ENCODE results near the gene CDH15. TPM values are rescaled to one million over a fixed set of nuclear protein-coding genes. Genes with fewer than 3 reads are reported as not detected.
A peak's percentile ranks its signal among the peaks of the same experiment; 100 is the strongest.
"Not testable (repeated sequence)": the region's sequence is repeated elsewhere in the genome, so short reads cannot be mapped to it uniquely, and the experiment has no call there.

Gene CDH15
- total and polyA plus RNA-seq, 5 experiments from 2014 or later = not detected

DNA sequence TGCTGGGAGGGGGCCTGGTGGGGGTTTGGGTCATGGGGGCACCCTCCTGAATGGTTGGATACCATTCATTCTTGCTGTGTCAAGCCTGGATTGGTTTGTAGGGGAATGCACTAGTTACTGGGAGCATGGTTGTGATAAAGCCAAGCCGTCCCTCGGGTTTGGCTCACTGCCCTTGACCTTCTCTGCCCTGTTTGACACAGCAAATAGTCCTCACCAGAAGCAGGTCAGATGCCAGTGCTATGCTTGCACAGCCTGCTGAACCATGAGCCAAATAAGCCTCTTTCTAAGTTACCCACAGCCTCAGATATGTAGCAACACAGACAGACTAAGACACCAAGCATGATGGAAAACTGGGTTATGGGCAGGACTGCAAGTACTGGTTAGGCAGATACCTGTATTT, 60.6 kb downstream of the CDH15 start:
- H3K27me3 Mint-ChIP-seq = no peaks in the 10 kb centered on the region
- peaks cover 0 to 1% (median 0%) of the 10 kb centered on the region in 4 donors for H3K4me1 Mint-ChIP-seq
- peaks cover 25 to 47% (median 31%) of the 10 kb centered on the region in 3 donors for H3K36me3 Mint-ChIP-seq
- POLR2A ChIA-PET = no interaction called here
- no peak for DNase-seq
- no peak overlapping the region for H3K4me3 Mint-ChIP-seq
- ATAC-seq = no peak
- peak overlapping the region in 1 of 10 donors; percentile 47 for H3K27ac Mint-ChIP-seq
- peaks cover 0 to 20% (median 8%) of the 10 kb centered on the region in 9 donors for H3K9me3 Mint-ChIP-seq

- POLR2A ChIA-PET = no interaction called here
- ATAC-seq (no peak), DNase-seq (no peak)
- Mint-ChIP-seq H3K4me1 (peaks cover 0 to 1% (median 0%) of the 10 kb centered on the region in 4 donors), H3K36me3 (peaks cover 8 to 30% (median 19%) of the 10 kb centered on the region in 3 donors), H3K9me3 (peaks cover 0 to 3% (median 0%) of the 10 kb centered on the region in 9 donors), H3K4me3 (peak overlapping the region in 1 of 10 donors; percentile 24), H3K27ac (peak overlapping the region in 2 of 10 donors; percentile 4 to 34), H3K27me3 (no peaks in the 10 kb centered on the region)
These were observed 62.3 kb downstream of the CDH15 start for GRCh38 chr16:89233678-89234490.

- Mint-ChIP-seq H3K27me3 (peaks cover 0 to 2% (median 0%) of the 10 kb centered on the region in 5 donors), H3K4me3 (no peak overlapping the region), H3K36me3 (peaks cover 0 to 8% (median 6%) of the 10 kb centered on the region in 3 donors), H3K27ac (no peak overlapping the region), H3K9me3 (no peaks in the 10 kb centered on the region), H3K4me1 (peaks cover 1 to 18% (median 14%) of the 10 kb centered on the region in 4 donors)
- ATAC-seq (no peak), DNase-seq (no peak)
- POLR2A ChIA-PET = no interaction called here
These were observed 66.2 kb downstream of the CDH15 start for GRCh38 chr16:89237733-89238132.

DNA sequence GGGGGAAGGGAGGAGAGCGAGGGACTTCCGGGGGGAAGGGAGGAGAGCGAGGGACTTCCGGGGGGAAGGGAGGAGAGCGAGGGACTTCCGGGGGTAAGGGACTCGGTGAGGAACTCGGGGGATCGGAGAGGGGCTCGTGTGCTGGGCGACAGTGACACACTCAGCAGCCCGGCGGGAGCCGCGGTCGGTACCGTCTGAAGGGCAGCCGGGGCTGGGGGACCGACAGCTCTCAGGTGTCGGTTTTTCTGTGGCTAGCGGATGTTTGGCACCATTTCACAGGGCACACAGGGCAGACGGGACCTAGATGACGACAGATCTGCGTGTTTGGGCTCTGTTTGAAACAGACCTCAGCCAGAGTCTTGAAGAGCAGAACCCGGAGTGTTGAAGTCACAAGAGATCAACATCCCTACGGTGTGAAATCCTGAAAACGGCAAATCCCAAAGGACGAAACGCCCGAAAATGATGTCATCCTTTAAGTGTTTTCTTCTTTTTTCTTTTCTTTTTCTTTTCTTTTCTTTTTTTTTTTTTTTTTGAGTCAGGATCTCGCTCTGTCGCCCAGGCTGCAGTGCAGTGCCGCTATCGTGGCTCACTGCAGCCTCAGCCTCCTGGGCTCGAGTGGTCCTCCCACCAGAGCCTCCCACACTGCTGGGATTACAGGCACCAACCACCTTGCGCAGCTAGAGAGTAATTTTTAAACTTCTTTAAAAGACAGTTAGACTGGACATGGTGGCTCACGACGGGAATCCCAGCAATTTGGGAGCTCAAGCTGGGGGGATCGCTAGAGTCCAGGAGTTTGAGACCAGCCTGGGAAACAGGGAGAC, 69.8 kb downstream of the CDH15 start:
- DNase-seq = peak; percentile 68 to 95 (median 92)
- ATAC-seq = peak; percentile 85 to 86
- POLR2A ChIA-PET = interaction anchor here (0.5 to 1.8 kb wide), 15 partner anchors 9 to 719 kb away, joined by 3 to 7 read pairs (median 4); partner anchors contain the start of gene APRT
- Mint-ChIP-seq H3K4me3 (peak overlapping the region; percentile 89 to 98 (median 96)), H3K27ac (peak overlapping the region; percentile 97 to 100 (median 100)), H3K36me3 (no peaks in the 10 kb centered on the region), H3K27me3 (peaks cover 0 to 2% (median 0%) of the 10 kb centered on the region in 5 donors), H3K9me3 (no peaks in the 10 kb centered on the region), H3K4me1 (peaks cover 3 to 30% (median 23%) of the 10 kb centered on the region in 4 donors)

DNA sequence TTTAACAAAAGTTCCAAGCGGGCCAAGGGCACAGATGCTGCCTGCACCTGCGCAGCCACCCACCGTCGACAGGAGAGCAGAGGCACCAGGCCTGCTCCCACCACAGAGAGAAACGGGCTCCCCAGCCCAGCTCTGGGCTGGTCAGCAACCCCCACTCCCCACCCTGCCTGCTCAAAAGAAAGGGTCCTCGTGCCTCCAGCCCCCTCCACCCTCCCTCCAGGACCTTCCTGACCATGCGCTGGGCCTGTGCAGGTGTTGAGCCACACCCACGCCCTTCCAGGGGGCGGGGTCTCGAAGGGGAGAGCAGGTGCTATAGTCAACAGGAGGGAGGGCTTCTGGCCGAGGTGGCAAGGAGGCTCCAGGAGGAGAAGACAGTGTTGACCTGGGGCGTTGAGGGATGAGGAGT, 71.2 kb downstream of the CDH15 start:
- ATAC-seq (no peak), DNase-seq (no peak)
- POLR2A ChIA-PET = interaction anchor here (0.7 to 1.3 kb wide), 3 partner anchors 17 to 404 kb away, joined by 3 to 5 read pairs (median 3); no protein-coding TSS in a partner anchor
- Mint-ChIP-seq H3K27me3 (peaks cover 0 to 2% (median 0%) of the 10 kb centered on the region in 5 donors), H3K27ac (peak overlapping the region; percentile 62 to 98 (median 91)), H3K4me1 (peaks cover 3 to 33% (median 24%) of the 10 kb centered on the region in 4 donors), H3K4me3 (peak overlapping the region in 8 of 10 donors; percentile 12 to 66 (median 41)), H3K36me3 (no peaks in the 10 kb centered on the region), H3K9me3 (peaks cover 0 to 2% (median 0%) of the 10 kb centered on the region in 9 donors)

DNA sequence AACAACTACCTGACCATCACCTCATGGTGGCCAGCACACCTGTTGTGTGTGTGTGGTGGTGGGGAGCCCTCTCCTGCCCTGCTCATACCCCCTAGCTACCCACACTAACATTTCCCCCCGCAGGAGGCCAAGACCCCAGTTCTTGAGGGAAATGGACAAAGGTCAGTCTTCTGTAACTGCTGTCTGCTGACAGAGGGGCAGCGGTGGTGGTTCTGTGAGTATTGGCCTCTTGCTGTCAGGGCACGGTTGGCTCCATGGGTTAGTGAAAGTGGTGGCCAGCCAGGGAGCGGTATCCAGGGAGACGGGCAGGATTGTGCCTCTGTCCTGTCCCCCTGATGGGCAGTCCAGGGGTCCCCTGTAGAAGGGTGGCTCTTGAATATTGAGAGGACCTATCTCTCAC, 72.1 kb downstream of the CDH15 start:
- DNase-seq = no peak
- POLR2A ChIA-PET = no interaction called here

DNA sequence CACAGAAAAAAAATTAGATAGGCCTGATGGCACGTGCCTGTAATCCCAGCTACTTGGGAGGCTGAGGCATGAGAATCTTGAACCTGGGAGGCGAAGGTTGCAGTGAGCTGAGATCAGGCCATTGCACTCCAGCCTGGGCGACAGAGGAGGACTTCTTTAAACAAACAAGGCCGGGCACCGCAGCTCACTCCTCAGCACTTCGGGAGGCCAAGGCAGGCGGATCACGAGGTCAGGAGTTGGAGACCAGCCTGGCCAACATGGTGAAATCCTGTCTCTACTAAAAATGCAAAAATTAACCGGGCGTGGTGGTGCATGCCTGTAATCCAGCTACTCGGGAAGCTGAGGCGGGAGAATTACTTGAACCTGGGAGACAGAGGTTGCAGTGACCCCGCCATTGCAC, 72.7 kb downstream of the CDH15 start:
- H3K9me3 Mint-ChIP-seq, ATAC-seq, DNase-seq, POLR2A ChIA-PET, H3K36me3 Mint-ChIP-seq, H3K27me3 Mint-ChIP-seq: not testable (repeated sequence)
- Mint-ChIP-seq H3K27ac (peak overlapping the region in 7 of 10 donors; percentile 56 to 94 (median 90)), H3K4me1 (peaks cover 3 to 37% (median 24%) of the 10 kb centered on the region in 4 donors), H3K4me3 (peak overlapping the region in 2 of 10 donors; percentile 26 to 34)

More for the DNA sequence above, 72.1 kb downstream of the CDH15 start:
- H3K4me3 Mint-ChIP-seq = peak overlapping the region in 4 of 10 donors; percentile 1 to 45 (median 26)
- peaks cover 0 to 2% (median 0%) of the 10 kb centered on the region in 9 donors for H3K9me3 Mint-ChIP-seq
- H3K36me3 Mint-ChIP-seq = no peaks in the 10 kb centered on the region
- peaks cover 3 to 37% (median 24%) of the 10 kb centered on the region in 4 donors for H3K4me1 Mint-ChIP-seq
- peaks cover 0 to 2% (median 0%) of the 10 kb centered on the region in 5 donors for H3K27me3 Mint-ChIP-seq
- ATAC-seq = no peak
- H3K27ac Mint-ChIP-seq = peak overlapping the region in 9 of 10 donors; percentile 14 to 94 (median 90)

DNA sequence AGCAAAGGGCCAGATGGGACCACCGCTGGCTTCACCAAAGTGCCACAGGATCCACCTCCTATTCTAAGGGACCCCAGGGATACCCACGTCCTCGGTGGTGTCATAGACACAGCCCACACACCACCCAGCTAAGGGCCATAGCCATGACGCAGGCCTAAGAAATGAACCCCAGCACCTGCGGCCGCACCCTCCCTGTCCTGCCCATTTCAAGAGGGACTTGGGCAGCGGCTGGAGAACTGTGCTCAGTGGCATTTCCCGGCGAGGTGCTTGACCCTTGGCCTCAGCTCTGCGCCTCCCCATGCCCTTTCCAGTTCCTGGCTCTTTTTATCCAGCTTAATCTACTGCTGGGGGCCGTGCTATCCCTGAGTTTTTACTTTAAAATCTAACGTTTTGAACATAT, 73.2 kb downstream of the CDH15 start:
- no peak for ATAC-seq
- Mint-ChIP-seq H3K4me3 (no peak overlapping the region), H3K27me3 (peaks cover 0 to 2% (median 0%) of the 10 kb centered on the region in 5 donors), H3K4me1 (peaks cover 3 to 37% (median 23%) of the 10 kb centered on the region in 4 donors), H3K27ac (peak overlapping the region in 6 of 10 donors; percentile 25 to 94 (median 59)), H3K9me3 (peaks cover 0 to 3% (median 0%) of the 10 kb centered on the region in 9 donors), H3K36me3 (peaks cover 0 to under 1% (median 0%) of the 10 kb centered on the region in 3 donors)
- DNase-seq = no peak
- POLR2A ChIA-PET = no interaction called here

Other genes with a start within 250 kb of the CDH15 start
- gene CBFA2T3, start 194.5 kb upstream of the CDH15 start, total RNA-seq = 1 to 10 TPM; 1.5 to 2.0 TPM
- gene CBFA2T3, start 194.5 kb upstream of the CDH15 start, polyA plus RNA-seq = under 1 TPM in 1 of 3 donors, not detected in 2; 0.04 TPM
- 10 to 100 TPM; 61.5 to 64.4 TPM for gene ACSF3, start 77.9 kb upstream of the CDH15 start, total RNA-seq
- 10 to 100 TPM; 21.3 to 44.7 (median 22.9) TPM for gene ACSF3, start 77.9 kb upstream of the CDH15 start, polyA plus RNA-seq
- not detected for gene SLC22A31, start 28.8 kb downstream of the CDH15 start, total RNA-seq
- gene SLC22A31, start 28.8 kb downstream of the CDH15 start, polyA plus RNA-seq = not detected
- 10 to 100 TPM in 1 of 2 experiments, 1 to 10 TPM in 1; 8.7 to 11.0 TPM for gene ZNF778, start 46.0 kb downstream of the CDH15 start, total RNA-seq
- gene ZNF778, start 46.0 kb downstream of the CDH15 start, polyA plus RNA-seq = 1 to 10 TPM; 2.0 to 5.5 (median 2.9) TPM

Data from naive thymus-derived CD8-positive, alpha-beta T cell (primary cell).